Common myeloid progenitor, CD34-positive (primary cell): ENCODE data around the gene STAT5A.

Experiments used
- CTCF ChIA-PET: fragments of 350-600 bp; sonication (Branson Sonifier 250); formaldehyde crosslinking; loops from one replicate; lab custom pipeline; 2021; ENCODE audit warnings: antibody characterized with exemption; lab: Charles Lee
- POLR2A ChIA-PET: fragments of 350-600 bp; sonication (Branson Sonifier 250); formaldehyde crosslinking; loops from one replicate; lab custom pipeline; 2021; ENCODE audit warnings: antibody characterized with exemption; lab: Charles Lee
- DNase-seq, 3 donors: peaks; one replicate each; pipeline versions ENCODE4 v3.0.0 to v3.0.0-alpha.2; 2013
- H3K27ac ChIP-seq, 2 experiments: 1 replicate in 1 of 2; 2 replicates in 1 of 2; pipeline ENCODE4 v1.7.0; 2013; ENCODE audit warnings: inconsistent platforms in 2 of 2, low read length in 2 of 2, mild to moderate bottlenecking in 2 of 2, low read depth in 1 of 2, moderate library complexity in 1 of 2; ENCODE audit not compliant: severe bottlenecking in 2 of 2, insufficient read depth in 1 of 2, poor library complexity in 1 of 2
- H3K27me3 ChIP-seq, 5 experiments: replicated peaks in 2 of 5; 1 replicate in 3 of 5; 2 replicates in 2 of 5; pipeline versions ENCODE4 v1.6.1 to v1.7.0; 2013; ENCODE audit warnings: low read length in 4 of 5, mild to moderate bottlenecking in 2 of 5, moderate library complexity in 2 of 5, inconsistent platforms in 1 of 5; ENCODE audit not compliant: insufficient read depth in 5 of 5, control insufficient read depth in 4 of 5
- H3K36me3 ChIP-seq, 4 experiments: 1 replicate in 2 of 4; 2 replicates in 2 of 4; pipeline versions ENCODE4 v1.6.1 to v1.7.0; 2013; ENCODE audit warnings: low read length in 3 of 4, control low read depth in 1 of 4, mild to moderate bottlenecking in 1 of 4; ENCODE audit not compliant: control insufficient read depth in 4 of 4, insufficient read depth in 4 of 4
- H3K4me1 ChIP-seq, 4 experiments: 1 replicate in 3 of 4; 2 replicates in 1 of 4; pipeline versions ENCODE4 v1.6.1 to v1.7.1; 2013; ENCODE audit warnings: low read length in 3 of 4, mild to moderate bottlenecking in 3 of 4, control low read depth in 1 of 4, inconsistent platforms in 1 of 4, moderate library complexity in 1 of 4; ENCODE audit not compliant: control insufficient read depth in 4 of 4, insufficient read depth in 4 of 4; ENCODE audit errors: control extremely low read depth in 1 of 4
- H3K4me3 ChIP-seq, 7 experiments: 1 replicate in 4 of 7; 2 replicates in 3 of 7; pipeline versions ENCODE4 v1.5.1 to v1.7.0; 2013; ENCODE audit warnings: mild to moderate bottlenecking in 7 of 7, low read length in 6 of 7, moderate library complexity in 6 of 7, inconsistent platforms in 2 of 7, low read depth in 2 of 7, control low read depth in 1 of 7; ENCODE audit not compliant: insufficient read depth in 4 of 7, control insufficient read depth in 1 of 7; ENCODE audit errors: extremely low read depth in 1 of 7
- H3K9me3 ChIP-seq, 5 experiments: 1 replicate in 4 of 5; 2 replicates in 1 of 5; pipeline versions ENCODE4 v1.6.1 to v1.7.1; 2013; ENCODE audit warnings: low read length in 4 of 5, mild to moderate bottlenecking in 2 of 5, inconsistent platforms in 1 of 5, low read depth in 1 of 5, moderate library complexity in 1 of 5; ENCODE audit not compliant: control insufficient read depth in 4 of 5, insufficient read depth in 2 of 5; ENCODE audit errors: control extremely low read depth in 1 of 5
- WGBS: methylation state at CpG from one replicate; pipeline ENCODE4 v1.1.5; 2013; ENCODE audit not compliant: insufficient coverage; 5-methylcytosine and 5-hydroxymethylcytosine counted together

Gene STAT5A

GRCh38 chr17:42266462-42266861 is 21.8 kb upstream of the STAT5A start:
- H3K36me3 ChIP-seq: peaks cover 0 to 5% (median 1%) of the 10 kb centered on the region in 4 experiments
- peaks cover 4 to 21% (median 7%) of the 10 kb centered on the region in 4 experiments for H3K4me1 ChIP-seq
- ChIA-PET POLR2A (interaction anchor here (1.0 kb wide), 1 partner anchor 18 kb away, joined by 3 read pairs; no protein-coding TSS in a partner anchor), CTCF (interaction anchor here (0.9 to 1.3 kb wide), 5 partner anchors 10 to 137 kb away, joined by 3 to 4 read pairs (median 3); no protein-coding TSS in a partner anchor)
- no peak for DNase-seq
- no CpG with 5 or more reads among the region's 2 CpGs for WGBS
- H3K9me3 ChIP-seq: no peaks in the 10 kb centered on the region
- H3K27me3 ChIP-seq: no peaks in the 10 kb centered on the region
- peak overlapping the region in 1 of 2 experiments; percentile 70 for H3K27ac ChIP-seq
- H3K4me3 ChIP-seq: no peak overlapping the region

GRCh38 chr17:42266918-42267766 is 21.2 kb upstream of the STAT5A start:
- H3K27ac ChIP-seq: peak overlapping the region in 1 of 2 experiments; percentile 70
- H3K4me1 ChIP-seq: peaks cover 9 to 27% (median 12%) of the 10 kb centered on the region in 4 experiments
- 78% methylated on average over 6 of the region's 9 CpGs for WGBS
- POLR2A ChIA-PET: interaction anchor here (0.7 to 1.0 kb wide), 2 partner anchors 10 to 18 kb away, joined by 3 to 4 read pairs; no protein-coding TSS in a partner anchor
- CTCF ChIA-PET: interaction anchor here (0.5 to 1.8 kb wide), 7 partner anchors 10 to 1582 kb away, joined by 3 to 7 read pairs (median 3); no protein-coding TSS in a partner anchor
- no peaks in the 10 kb centered on the region for H3K27me3 ChIP-seq
- no peaks in the 10 kb centered on the region for H3K9me3 ChIP-seq
- peaks cover 0 to 5% (median 1%) of the 10 kb centered on the region in 4 experiments for H3K36me3 ChIP-seq
- H3K4me3 ChIP-seq: no peak overlapping the region
- peak; percentile 76 to 92 (median 83) for DNase-seq

GRCh38 chr17:42268236-42268635 is 20.1 kb upstream of the STAT5A start:
- ChIA-PET POLR2A (interaction anchor here (1.4 kb wide), 1 partner anchor 20 kb away, joined by 5 read pairs; the partner anchor contains the start of gene STAT5A), CTCF (interaction anchor here (0.7 to 2.7 kb wide), 7 partner anchors 10 to 46 kb away, joined by 3 to 10 read pairs (median 3); no protein-coding TSS in a partner anchor)
- Histone ChIP-seq H3K9me3 (no peaks in the 10 kb centered on the region), H3K4me1 (peaks cover 19 to 38% (median 23%) of the 10 kb centered on the region in 4 experiments), H3K4me3 (no peak overlapping the region), H3K27me3 (no peaks in the 10 kb centered on the region), H3K36me3 (peaks cover 0 to 5% (median 1%) of the 10 kb centered on the region in 4 experiments), H3K27ac (peak overlapping the region in 1 of 2 experiments; percentile 70)
- DNase-seq: no peak
- WGBS: 96% methylated on average over 4 of the region's 5 CpGs

- DNase-seq: no peak
- Histone ChIP-seq H3K36me3 (peaks cover 0 to 5% (median 1%) of the 10 kb centered on the region in 4 experiments), H3K27ac (no peak overlapping the region), H3K4me3 (no peak overlapping the region), H3K9me3 (no peaks in the 10 kb centered on the region), H3K27me3 (no peaks in the 10 kb centered on the region), H3K4me1 (peaks cover 34 to 57% (median 39%) of the 10 kb centered on the region in 4 experiments)
- ChIA-PET POLR2A (no interaction called here), CTCF (interaction anchor here (0.6 to 2.7 kb wide), 7 partner anchors 10 to 150 kb away, joined by 3 to 10 read pairs (median 4); no protein-coding TSS in a partner anchor)
- WGBS: 100% methylated on average over 1 of the region's 4 CpGs
Measured at GRCh38 chr17:42270170-42270535, 18.1 kb upstream of the STAT5A start.

GRCh38 chr17:42270596-42270995 is 17.7 kb upstream of the STAT5A start:
- H3K36me3 ChIP-seq: peaks cover 0 to 3% (median under 1%) of the 10 kb centered on the region in 4 experiments
- H3K4me1 ChIP-seq: peaks cover 36 to 58% (median 42%) of the 10 kb centered on the region in 4 experiments
- no peaks in the 10 kb centered on the region for H3K9me3 ChIP-seq
- DNase-seq: no peak
- H3K4me3 ChIP-seq: no peak overlapping the region
- H3K27ac ChIP-seq: no peak overlapping the region
- ChIA-PET POLR2A (no interaction called here), CTCF (interaction anchor here (0.6 to 2.7 kb wide), 4 partner anchors 10 to 146 kb away, joined by 4 to 10 read pairs (median 6); no protein-coding TSS in a partner anchor)
- 98% methylated on average over 5 of the region's 6 CpGs for WGBS
- H3K27me3 ChIP-seq: no peaks in the 10 kb centered on the region

GRCh38 chr17:42271006-42271778 is 17.1 kb upstream of the STAT5A start:
- Histone ChIP-seq H3K27ac (peak overlapping the region in 1 of 2 experiments; percentile 43), H3K4me3 (no peak overlapping the region), H3K4me1 (peaks cover 36 to 58% (median 42%) of the 10 kb centered on the region in 4 experiments), H3K27me3 (no peaks in the 10 kb centered on the region), H3K36me3 (peaks cover 0 to 3% (median 0%) of the 10 kb centered on the region in 4 experiments), H3K9me3 (no peaks in the 10 kb centered on the region)
- ChIA-PET POLR2A (no interaction called here), CTCF (interaction anchor here (1.5 kb wide), 1 partner anchor 11 kb away, joined by 4 read pairs; no protein-coding TSS in a partner anchor)
- DNase-seq: no peak
- WGBS: no CpG with 5 or more reads among the region's 3 CpGs
